OCI-LY7 (cell line): Measurements from ENCODE around the gene ARHGEF40.

Source experiments
- CTCF ChIP-seq: fragments of 200-600 bp; sonication (generic); conservative IDR thresholded peaks from 2 replicates; pipeline ENCODE4 v1.5.1; 2014; ENCODE audit warnings: mild to moderate bottlenecking, antibody characterized with exemption, low read length, moderate library complexity, mixed read lengths
- EZH2phosphoT487 ChIP-seq: fragments of 200-600 bp; sonication (generic); IDR thresholded peaks from 2 replicates; pipeline ENCODE4 v1.6.1; 2018; ENCODE audit warnings: low read depth, borderline replicate concordance, mild to moderate bottlenecking, mixed run types, antibody characterized with exemption, low read length, moderate library complexity, mixed read lengths

- 0 out of 2 replicates have a peak, but pooled peaks have one; percentile 3 for TF ChIP-seq CTCF
- TF ChIP-seq EZH2phosphoT487, result no peak
These were observed 28.9 kb downstream of the ARHGEF40 start for GRCh38 chr14:21098892-21099595.
